GM19467 (cell line): ENCODE results near the gene EXOSC7.
"Not testable (repeated sequence)": the region's sequence is repeated elsewhere in the genome, so short reads cannot be mapped to it uniquely, and the experiment has no call there.

Experiments
- ATAC-seq: cut with Tn5 transposase; IDR thresholded peaks from one replicate; pipeline ENCODE4 v1.9.1; 2021; ENCODE audit warnings: mild to moderate bottlenecking, moderate library complexity; ENCODE audit not compliant: unreplicated experiment

EXOSC7 gene

DNA sequence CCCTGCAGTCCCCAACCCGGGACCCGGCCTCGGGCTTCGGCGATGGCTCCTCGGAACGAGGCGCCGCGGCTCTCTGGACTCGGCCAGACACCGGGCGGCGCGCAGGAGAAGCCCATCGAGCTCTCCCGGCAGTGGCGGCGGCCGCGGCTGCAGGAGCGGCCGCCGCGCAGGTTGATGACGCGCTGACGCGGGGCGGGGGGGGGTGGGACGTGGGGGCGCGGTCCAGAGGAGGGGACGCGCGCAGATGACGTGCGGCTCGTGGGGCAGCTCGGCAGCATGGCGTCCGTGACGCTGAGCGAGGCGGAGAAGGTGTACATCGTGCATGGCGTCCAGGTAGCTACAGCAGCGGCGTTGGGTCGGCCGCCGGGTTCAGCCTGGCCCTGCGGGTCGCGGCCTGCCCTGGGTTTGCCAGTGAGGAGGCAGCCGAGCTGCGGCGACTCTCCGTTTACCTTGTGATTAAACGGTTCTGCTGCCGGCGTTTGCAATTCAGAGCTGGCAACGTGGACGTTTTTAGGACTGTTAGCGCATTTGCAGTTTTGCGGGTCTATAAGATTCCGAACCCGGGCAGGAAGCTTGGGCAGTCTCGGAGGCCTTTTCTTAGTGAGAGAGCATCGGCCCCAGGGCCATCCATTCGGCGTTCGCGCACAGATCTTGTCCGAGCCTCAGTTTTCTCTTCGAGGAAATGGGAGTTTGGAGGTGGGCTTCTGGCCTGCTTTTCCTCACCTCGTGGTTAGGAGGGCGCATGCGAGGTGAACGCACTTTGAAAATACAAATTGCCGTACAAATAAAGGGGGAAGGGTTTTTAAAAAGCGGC lies at the start of gene EXOSC7, which contains the start of gene ZDHHC3:
EXOSC7 (plus strand) TSS at position 243 of the 814 bp plus-strand sequence; CDS start at position 277, 34 bp downstream.
ZDHHC3 (minus strand) TSS at position 173 of the 814 bp plus-strand sequence. CDS start 16,738 bp downstream, outside the sequence.
- ATAC-seq, result peak; percentile 66

GRCh38 chr3:44926921-44927320 lies 49.1 kb upstream of the EXOSC7 start:
- no peak for ATAC-seq

DNA sequence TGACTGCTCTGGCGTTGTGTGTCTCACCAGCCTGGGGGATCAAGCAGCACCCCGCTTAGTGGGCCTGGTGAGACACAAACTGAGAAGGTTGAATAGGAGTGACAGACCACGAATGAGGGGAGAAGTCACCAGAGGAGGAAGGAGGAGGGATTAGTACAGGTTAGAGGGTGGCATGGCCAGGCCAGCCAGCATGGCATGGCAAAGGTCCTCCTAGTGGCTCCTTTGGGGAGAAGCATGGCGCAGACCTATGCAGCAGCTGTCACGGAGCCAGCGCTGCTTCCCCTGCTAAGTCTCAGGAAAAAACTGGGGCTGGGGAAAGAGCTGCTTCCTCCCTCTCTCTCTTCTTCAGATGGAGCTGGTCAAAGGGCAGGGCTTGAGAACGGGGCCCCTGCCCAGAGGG lies 48.7 kb upstream of the EXOSC7 start:
- no peak for ATAC-seq

GRCh38 chr3:44929782-44930181 lies 46.3 kb upstream of the EXOSC7 start:
- no peak for ATAC-seq

- no peak for ATAC-seq
These were observed 45.1 kb upstream of the EXOSC7 start for GRCh38 chr3:44930911-44931310.

GRCh38 chr3:44931791-44932190 lies 44.3 kb upstream of the EXOSC7 start:
- ATAC-seq, result no peak

- no peak for ATAC-seq
These were observed 43.8 kb upstream of the EXOSC7 start for GRCh38 chr3:44932271-44932670.

GRCh38 chr3:44932986-44933944 lies 42.8 kb upstream of the EXOSC7 start:
- ATAC-seq, result no peak

GRCh38 chr3:44939581-44940036 lies 36.4 kb upstream of the EXOSC7 start:
- ATAC-seq, result no peak

DNA sequence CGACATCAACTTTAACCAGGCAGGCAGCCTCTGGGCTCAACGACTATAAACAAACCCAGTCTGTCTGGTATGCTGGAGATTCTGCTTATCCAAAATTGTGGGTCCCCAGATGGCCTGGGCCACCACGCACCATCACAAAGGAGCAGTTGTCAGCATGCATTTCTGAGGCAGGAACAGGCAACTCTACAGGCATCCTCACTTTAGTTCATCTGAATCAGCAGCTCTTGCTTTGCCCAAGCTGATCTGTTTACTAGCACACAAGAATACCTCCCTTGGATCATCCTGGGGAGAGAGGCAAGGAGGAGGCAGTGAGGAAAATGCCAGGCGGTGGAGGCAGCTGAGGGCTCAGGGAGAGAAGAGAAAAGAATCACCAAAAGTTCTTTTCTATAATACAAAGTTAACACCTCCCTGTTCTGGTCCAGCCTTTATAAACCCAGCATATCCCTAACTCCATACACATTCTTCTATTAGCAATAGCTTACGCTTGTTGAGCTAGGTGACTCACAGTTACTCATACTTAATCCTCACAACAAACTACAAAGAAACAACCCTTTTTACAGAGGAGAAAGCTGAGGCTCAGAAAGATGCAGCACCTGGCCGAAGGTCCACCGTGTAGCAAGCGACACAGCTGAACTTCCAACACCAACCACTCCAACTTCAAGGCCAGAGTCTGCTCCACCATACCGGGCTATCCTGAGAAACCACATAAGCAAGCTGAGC lies 33.7 kb upstream of the EXOSC7 start:
- no peak for ATAC-seq

DNA sequence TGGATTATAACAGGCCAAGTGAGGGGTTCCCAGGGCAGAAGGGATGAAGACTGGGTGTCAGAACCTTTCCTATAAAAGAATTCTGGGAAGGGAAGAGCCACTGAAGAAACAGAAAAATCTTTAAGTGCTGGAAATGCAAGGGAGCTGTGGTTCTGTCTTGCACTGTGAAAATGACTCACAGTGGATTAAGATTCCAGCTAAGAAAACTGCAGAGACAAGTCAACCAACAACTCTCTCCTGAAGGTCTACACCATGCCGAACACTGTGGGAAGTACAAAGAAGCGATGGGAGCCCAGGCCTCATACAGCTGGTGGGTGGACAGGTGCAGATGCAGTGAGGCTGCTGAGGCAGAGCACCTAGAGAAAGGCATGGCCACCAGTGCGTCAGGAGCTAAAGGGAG lies 27.8 kb upstream of the EXOSC7 start:
- no peak for ATAC-seq

DNA sequence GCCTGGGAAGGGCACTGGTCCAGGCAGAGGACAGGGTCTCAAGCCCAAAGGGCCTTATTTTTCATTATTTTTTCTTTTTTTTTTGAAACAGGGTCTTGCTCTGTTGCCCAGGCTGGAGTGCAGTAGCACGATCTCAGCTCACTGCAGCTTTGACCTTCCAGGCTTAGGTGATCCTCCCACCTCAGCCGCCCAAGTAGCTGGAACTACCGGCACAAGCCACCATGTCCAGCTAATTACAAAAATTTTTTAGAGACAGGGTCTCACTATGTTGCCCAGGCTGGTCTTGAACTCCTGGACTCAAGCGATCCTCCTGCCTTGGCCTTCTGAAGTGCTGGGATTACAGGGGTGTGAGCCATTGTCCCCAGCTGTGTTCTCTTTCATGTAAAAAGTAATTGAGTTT lies 26.3 kb upstream of the EXOSC7 start:
- not testable (repeated sequence) for ATAC-seq

DNA sequence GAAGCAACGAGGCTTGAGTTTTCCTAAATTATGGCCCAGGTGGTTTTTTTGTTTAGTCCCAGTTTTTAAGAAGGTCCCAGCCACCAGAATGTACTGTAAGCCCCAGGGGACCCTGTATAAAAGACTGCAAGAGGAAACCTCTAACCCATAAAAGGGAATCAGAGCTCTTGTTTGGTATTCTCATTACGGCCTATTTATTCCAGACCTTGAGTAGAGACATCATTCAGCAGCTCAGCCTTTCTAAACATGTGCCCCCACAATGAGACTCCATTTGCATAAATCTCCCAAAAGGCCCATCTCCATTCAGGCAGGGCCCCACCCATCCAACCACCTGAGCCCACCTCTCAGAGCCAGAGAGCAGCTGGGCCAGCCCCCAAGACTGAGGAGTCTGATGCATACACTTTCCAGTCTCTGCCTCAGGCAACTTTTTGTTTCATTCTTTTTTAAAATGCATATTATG lies 25.7 kb upstream of the EXOSC7 start:
- no peak for ATAC-seq

DNA sequence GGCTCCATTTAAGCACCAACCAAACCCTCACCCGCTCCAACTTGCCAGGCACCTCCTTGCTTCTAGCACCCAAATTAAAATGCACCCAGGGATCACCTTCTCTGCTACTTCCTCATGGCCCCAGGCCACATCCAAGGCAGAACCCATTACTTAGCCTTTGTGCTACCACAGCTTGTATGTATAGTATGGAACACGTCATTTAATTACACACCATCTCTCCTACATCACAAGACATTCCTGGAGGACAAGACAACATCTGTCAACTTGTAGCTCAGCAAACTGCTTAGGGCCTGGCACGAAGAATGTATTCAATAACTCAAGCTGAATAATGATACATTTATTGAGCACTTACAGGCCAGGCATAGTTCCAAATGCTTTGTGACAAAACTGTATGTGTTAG lies 23.4 kb upstream of the EXOSC7 start:
- no peak for ATAC-seq

- no peak for ATAC-seq
These were observed 21.7 kb upstream of the EXOSC7 start for GRCh38 chr3:44954304-44954703.

DNA sequence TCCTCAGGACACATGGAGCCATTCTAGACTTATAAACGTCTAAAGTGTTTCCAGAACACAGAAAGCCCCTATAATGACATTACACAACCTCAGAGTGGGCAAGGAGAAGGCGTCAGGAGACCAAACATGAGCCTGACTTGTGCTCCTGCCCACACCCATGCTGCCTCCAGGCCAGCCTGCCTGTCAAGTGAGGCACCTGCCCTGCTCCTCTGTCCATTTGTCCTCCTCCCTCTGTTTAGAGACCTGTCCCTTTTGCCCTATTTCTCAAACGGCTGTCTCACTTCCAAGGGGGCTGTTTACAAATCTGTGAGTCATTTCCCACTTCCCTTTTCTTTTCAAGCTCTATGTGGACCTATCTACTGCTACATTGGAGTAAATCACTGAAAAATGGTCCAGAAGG lies 21.1 kb upstream of the EXOSC7 start:
- no peak for ATAC-seq

DNA sequence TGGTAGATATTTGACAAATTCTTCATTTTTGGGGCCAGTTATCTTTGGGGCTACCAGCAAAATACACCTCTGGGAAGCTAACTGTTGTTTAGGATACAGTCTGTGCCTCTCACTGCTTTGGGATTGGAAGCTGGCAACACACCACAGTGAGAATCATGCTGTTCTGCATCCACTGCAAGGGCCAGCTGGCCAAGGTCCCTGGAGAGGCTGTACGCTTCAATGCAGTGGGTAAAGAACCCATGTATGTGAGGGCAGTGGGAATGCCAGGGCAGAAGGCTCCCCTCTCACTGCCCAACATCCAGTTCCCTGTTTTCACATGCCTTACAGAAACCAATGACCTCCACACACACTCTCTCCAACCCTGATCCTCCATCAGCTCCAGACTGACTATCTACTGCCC lies 20.1 kb upstream of the EXOSC7 start:
- no peak for ATAC-seq

- ATAC-seq, result no peak
These were observed 18.1 kb upstream of the EXOSC7 start for GRCh38 chr3:44957986-44958385.

GRCh38 chr3:44958386-44958785 lies 17.7 kb upstream of the EXOSC7 start:
- ATAC-seq, result no peak

DNA sequence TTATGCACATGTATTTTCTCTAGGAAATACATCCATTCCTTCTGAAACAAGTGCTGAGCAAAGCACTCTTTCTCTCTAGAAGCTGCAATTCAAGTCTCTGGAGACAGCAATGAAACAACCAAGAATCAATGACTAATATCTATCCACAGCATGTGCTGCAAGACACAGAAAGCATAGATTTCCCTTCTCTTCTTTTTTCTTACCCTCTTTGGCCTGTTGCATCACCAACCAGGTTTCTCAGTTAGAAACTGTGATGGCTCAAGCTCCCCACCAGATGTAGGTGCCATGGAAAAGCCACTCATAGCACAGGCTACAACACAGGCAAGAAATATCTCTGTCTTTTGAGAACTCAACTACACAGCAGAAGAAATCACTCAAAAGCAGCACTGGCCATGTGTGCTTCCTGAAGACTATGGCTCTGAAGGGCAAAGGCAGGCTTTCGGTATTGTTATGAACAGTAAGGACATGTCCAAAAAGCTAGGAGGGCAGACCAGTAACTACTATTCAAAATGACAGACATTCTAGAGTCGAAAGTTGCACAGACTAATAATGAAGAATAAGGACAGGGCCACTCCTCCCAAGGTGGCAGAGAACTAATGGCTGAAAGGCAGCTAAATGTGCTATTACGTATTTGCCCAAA lies 15.5 kb upstream of the EXOSC7 start:
- ATAC-seq, result no peak
